ENCODE measurements around the gene RINL. TPM values are rescaled to one million over a fixed set of nuclear protein-coding genes. Genes with fewer than 3 reads are reported as not detected.
A peak's percentile ranks its signal among the peaks of the same experiment; 100 is the strongest.

Gene RINL
- total and polyA plus RNA-seq, 2 of the 4 experiments (the other 2 are of a cell fraction) = 0.72 to 1.9 TPM

DNA sequence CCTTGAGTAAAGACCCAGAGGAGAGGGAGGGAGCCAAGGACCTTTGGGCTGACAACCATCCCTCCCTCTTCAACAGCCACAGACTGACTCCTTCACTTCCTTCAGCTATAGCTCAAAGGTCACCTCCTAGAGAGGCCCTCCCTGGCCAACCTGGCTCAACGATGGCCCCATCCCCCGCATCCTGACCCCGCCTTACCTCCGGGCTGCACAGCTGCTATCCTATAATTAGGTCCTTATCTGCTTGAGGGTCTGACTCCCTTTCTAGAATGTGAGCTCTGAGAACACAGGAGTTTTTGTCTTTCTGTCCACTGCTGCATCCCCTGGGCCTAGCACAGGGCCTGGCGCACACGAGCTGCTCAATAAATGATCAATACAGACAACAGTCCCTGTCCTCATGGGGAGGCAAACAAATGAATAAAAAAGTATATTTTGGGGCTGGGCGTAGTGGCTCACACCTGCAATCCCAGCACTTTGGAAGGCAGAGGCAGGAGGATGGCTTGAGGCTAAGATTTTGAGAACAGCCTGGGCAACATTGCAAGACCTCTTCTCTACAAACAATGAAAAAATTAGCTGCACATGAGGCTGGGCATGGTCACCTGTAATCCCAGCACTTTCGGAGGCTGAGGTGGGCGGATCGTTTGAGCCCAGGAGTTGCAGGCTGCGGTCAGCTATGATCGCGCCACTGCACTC lies 58.7 kb downstream of the RINL start:
- no peak overlapping the region for H3K56ac ChIP-seq (ENCODE audit: extremely low read depth, insufficient read depth, low read length)
- H2AK9ac ChIP-seq (replicated peaks; ENCODE audit: low read depth, low read length, poor library complexity) = no peak overlapping the region
- H2BK120ac ChIP-seq (ENCODE audit: low read depth, low read length) = no peak overlapping the region
- TF ChIP-seq, protein P1, sequence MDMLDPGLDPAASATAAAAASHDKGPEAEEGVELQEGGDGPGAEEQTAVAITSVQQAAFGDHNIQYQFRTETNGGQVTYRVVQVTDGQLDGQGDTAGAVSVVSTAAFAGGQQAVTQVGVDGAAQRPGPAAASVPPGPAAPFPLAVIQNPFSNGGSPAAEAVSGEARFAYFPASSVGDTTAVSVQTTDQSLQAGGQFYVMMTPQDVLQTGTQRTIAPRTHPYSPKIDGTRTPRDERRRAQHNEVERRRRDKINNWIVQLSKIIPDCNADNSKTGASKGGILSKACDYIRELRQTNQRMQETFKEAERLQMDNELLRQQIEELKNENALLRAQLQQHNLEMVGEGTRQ (IDR thresholded peaks at IDR 0.05; ENCODE audit: low read depth, low read length) = no peak
- no peak for TF ChIP-seq RAD21 (IDR thresholded peaks at IDR 0.05; ENCODE audit: low read length)
- TF ChIP-seq POLR2A (IDR thresholded peaks at IDR 0.05; ENCODE audit: low read depth, low read length) = no peak
- TF ChIP-seq CEBPB (IDR thresholded peaks at IDR 0.05; ENCODE audit: low read depth, low read length) = no peak
- TF ChIP-seq SMC3 (IDR thresholded peaks at IDR 0.05; ENCODE audit: low read depth, low read length) = no peak
- no peak for TF ChIP-seq BHLHE40 (IDR thresholded peaks at IDR 0.05; ENCODE audit: low read depth, low read length)
- TF ChIP-seq MXI1 (IDR thresholded peaks at IDR 0.05; ENCODE audit: borderline replicate concordance, low read depth, low read length) = no peak
- TF ChIP-seq RCOR1 (IDR thresholded peaks at IDR 0.05; ENCODE audit: insufficient replicate concordance, low read length) = no peak
- TF ChIP-seq, protein P2, sequence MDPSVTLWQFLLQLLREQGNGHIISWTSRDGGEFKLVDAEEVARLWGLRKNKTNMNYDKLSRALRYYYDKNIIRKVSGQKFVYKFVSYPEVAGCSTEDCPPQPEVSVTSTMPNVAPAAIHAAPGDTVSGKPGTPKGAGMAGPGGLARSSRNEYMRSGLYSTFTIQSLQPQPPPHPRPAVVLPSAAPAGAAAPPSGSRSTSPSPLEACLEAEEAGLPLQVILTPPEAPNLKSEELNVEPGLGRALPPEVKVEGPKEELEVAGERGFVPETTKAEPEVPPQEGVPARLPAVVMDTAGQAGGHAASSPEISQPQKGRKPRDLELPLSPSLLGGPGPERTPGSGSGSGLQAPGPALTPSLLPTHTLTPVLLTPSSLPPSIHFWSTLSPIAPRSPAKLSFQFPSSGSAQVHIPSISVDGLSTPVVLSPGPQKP (IDR thresholded peaks at IDR 0.05; ENCODE audit: borderline replicate concordance, low read depth, low read length) = no peak
- no peak for TF ChIP-seq RFX5 (IDR thresholded peaks at IDR 0.05; ENCODE audit: low read depth, low read length)
- TF ChIP-seq, protein P3, sequence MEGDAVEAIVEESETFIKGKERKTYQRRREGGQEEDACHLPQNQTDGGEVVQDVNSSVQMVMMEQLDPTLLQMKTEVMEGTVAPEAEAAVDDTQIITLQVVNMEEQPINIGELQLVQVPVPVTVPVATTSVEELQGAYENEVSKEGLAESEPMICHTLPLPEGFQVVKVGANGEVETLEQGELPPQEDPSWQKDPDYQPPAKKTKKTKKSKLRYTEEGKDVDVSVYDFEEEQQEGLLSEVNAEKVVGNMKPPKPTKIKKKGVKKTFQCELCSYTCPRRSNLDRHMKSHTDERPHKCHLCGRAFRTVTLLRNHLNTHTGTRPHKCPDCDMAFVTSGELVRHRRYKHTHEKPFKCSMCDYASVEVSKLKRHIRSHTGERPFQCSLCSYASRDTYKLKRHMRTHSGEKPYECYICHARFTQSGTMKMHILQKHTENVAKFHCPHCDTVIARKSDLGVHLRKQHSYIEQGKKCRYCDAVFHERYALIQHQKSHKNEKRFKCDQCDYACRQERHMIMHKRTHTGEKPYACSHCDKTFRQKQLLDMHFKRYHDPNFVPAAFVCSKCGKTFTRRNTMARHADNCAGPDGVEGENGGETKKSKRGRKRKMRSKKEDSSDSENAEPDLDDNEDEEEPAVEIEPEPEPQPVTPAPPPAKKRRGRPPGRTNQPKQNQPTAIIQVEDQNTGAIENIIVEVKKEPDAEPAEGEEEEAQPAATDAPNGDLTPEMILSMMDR (conservative IDR thresholded peaks at IDR 0.05; ENCODE audit: low read depth, low read length) = no peak
- no peak for TF ChIP-seq MAZ (IDR thresholded peaks at IDR 0.05; ENCODE audit: borderline replicate concordance, low read depth, low read length)
- TF ChIP-seq FOS (IDR thresholded peaks at IDR 0.05; ENCODE audit: low read depth, low read length) = no peak
- no peak overlapping the region for H4K91ac ChIP-seq (ENCODE audit: insufficient read depth, low read depth, low read length)
- H4K8ac ChIP-seq (ENCODE audit: low read depth in 2 of 2, low read length in 2 of 2) = no peak overlapping the region
- H4K20me1 ChIP-seq (ENCODE audit: insufficient read depth, low read length) = no peaks in the 10 kb centered on the region
- 87% methylated on average over 3 of the region's 13 CpGs; no CpG with 5 or more reads in 1 of the 2 experiments for WGBS, 2 experiments (ENCODE audit: extremely low coverage in 2 of 2, insufficient read length in 1 of 2)
- ChIA-PET POLR2A (ENCODE audit: unreplicated experiment) (no interaction called here), CTCF (no interaction called here)
- intact Hi-C loops (cut with micrococcal nuclease) (no loop called here), in situ Hi-C loops (cut with MboI; ENCODE audit: low sequenced_read_pairs) (no loop called here), dilution Hi-C loops (cut with HindIII; ENCODE audit: low sequenced_read_pairs, unreplicated experiment) (no loop called here)
- H3K4me1 ChIP-seq (ENCODE audit: control insufficient read depth, insufficient read depth, low read length) = no peaks in the 10 kb centered on the region
- no peak overlapping the region for H2BK5ac ChIP-seq (ENCODE audit: low read depth, low read length, poor library complexity, severe bottlenecking)
- H2BK20ac ChIP-seq (ENCODE audit: low read depth, low read length) = no peak overlapping the region
- no peaks in the 10 kb centered on the region for H3K27me3 ChIP-seq (ENCODE audit: control insufficient read depth, insufficient read depth, low read length)
- no peak for DNase-seq
- H3K9me1 ChIP-seq (ENCODE audit: insufficient read depth, low read length) = 0 out of 2 replicates have a peak, but pooled peaks cover 7% of the 10 kb centered on the region
- no peak overlapping the region for H3K9ac ChIP-seq (ENCODE audit: low read depth, low read length)
- H3K4me3 ChIP-seq (ENCODE audit: insufficient read depth, low read depth, low read length) = no peak overlapping the region
- peaks cover 35% of the 10 kb centered on the region for H3K36me3 ChIP-seq (ENCODE audit: control insufficient read depth, insufficient read depth, low read length)
- H2AFZ ChIP-seq (replicated peaks; ENCODE audit: low read length, poor library complexity) = peak overlapping the region; percentile 41
- no peak overlapping the region for H3K27ac ChIP-seq (ENCODE audit: insufficient read depth, low read length)
- no peak overlapping the region for H3K4ac ChIP-seq (ENCODE audit: low read depth, low read length)
- no TSS peak for BruUV-seq (replicated peaks)
- ATAC-seq (ENCODE audit: low read depth) = no peak
- H3K4me2 ChIP-seq (ENCODE audit: low read depth, low read length) = no peak overlapping the region
- H3K23ac ChIP-seq (ENCODE audit: low read depth, low read length) = no peak overlapping the region
- no peak overlapping the region for H3K14ac ChIP-seq (replicated peaks; ENCODE audit: low read depth, low read length)
- no peak overlapping the region for H2AK5ac ChIP-seq (ENCODE audit: low read depth, low read length)
- no peak overlapping the region for H4K5ac ChIP-seq (ENCODE audit: low read depth, low read length)
- no peak overlapping the region for H2BK15ac ChIP-seq (ENCODE audit: low read depth, low read length)
- H3K18ac ChIP-seq (ENCODE audit: low read depth, low read length) = no peak overlapping the region
- H3K9me3 ChIP-seq (ENCODE audit: control insufficient read depth, insufficient read depth, low read length) = no peaks in the 10 kb centered on the region; the same call in 1 of the 2 replicates
- peaks cover 0 to 4% of the 10 kb centered on the region in 2 experiments; a peak in 1 of 4 replicates for H3K79me1 ChIP-seq (ENCODE audit: low read depth in 1 of 2, low read length in 2 of 2)
